ENCODE data around the gene CASD1. TPM values are rescaled to one million over a fixed set of nuclear protein-coding genes. Genes with fewer than 3 reads are reported as not detected.

CASD1 gene
- total RNA-seq, 1 donor from 2014 or later, result 11.6 TPM

DNA sequence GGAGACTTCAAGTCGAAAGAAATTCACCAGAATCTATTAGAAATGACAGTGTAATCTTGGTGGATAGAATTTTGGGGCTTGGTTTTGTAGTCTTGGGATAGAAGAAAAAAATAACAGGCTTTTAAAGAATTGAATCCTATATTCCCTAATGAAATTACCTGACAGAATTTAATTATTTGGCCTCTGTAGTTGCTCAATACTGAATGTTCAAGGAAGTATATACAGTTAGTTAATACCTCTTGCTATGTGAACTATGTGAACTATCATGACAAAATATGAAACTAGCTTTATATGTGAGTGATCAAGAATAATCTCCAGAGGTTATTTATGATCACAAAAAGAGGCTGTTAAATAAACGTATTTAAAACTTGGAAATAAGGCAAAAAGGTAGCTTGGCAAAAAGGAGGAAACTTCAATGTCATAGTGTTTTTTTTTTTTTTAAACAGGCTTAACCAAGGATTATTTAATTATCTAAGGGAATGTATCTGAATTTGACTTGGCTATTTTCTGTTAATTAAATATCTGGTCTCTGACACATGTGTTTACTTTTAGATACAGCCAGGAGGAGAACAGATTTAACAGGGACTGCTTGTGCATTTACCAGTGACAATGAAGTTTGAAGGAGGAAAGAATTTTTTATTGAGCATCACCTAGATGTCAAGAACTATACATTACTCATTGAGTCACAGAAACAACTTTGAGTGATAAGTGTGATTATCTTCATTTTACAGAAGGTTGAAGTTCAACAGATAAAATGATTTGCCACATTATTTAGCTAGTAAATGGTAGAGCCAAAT, 11.5 kb upstream of the CASD1 start:
- DNase-seq (ENCODE audit: low read depth), result no peak
- H3K4me3 ChIP-seq (ENCODE audit: low read depth, low read length), result no peak overlapping the region
- TF ChIP-seq, protein P1, sequence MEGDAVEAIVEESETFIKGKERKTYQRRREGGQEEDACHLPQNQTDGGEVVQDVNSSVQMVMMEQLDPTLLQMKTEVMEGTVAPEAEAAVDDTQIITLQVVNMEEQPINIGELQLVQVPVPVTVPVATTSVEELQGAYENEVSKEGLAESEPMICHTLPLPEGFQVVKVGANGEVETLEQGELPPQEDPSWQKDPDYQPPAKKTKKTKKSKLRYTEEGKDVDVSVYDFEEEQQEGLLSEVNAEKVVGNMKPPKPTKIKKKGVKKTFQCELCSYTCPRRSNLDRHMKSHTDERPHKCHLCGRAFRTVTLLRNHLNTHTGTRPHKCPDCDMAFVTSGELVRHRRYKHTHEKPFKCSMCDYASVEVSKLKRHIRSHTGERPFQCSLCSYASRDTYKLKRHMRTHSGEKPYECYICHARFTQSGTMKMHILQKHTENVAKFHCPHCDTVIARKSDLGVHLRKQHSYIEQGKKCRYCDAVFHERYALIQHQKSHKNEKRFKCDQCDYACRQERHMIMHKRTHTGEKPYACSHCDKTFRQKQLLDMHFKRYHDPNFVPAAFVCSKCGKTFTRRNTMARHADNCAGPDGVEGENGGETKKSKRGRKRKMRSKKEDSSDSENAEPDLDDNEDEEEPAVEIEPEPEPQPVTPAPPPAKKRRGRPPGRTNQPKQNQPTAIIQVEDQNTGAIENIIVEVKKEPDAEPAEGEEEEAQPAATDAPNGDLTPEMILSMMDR (conservative IDR thresholded peaks at IDR 0.05; ENCODE audit: low read depth, low read length), result no peak

DNA sequence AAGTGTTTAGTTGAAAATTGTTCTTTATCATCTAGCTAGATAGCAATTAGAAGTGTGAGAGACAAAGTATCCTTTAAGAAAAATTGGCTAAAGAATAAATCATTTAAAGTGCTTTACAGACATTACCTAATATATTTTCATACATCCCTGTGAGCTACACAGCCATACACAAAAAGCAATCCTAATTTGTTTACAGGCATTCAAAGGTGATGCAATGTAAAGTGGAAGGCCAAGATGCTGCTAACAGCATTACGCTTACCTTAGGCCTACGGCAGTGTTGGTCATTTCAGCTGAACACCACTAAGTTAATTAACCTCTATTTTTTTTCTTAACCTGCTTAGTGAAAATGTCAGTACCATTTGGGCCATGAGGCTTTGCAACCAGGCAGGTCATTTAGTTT, 10.7 kb upstream of the CASD1 start:
- no peak overlapping the region for H3K4me3 ChIP-seq (ENCODE audit: low read depth, low read length)
- TF ChIP-seq, protein P1 (conservative IDR thresholded peaks at IDR 0.05; ENCODE audit: low read depth, low read length), result no peak
- no peak for DNase-seq (ENCODE audit: low read depth)

DNA sequence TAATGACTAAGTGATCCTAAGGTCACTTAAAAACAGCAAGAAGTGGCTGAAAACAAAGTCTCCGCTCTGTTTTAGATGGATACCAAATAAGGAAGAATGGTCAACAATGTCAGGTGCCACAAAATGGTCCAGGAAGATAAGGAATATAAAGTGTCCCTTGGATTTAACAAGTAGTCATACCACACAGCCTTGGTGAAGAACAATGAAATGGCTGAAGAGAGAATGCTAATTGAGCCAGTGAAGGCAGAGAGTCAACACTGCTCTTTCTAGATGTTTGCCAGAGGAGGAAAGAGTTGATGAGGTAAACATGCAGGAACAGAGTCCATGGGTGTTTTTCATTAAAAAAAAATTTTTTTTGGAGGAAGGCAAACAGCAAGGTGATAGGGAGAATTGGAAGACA, 2.1 kb upstream of the CASD1 start:
- DNase-seq (ENCODE audit: low read depth), result no peak
- TF ChIP-seq, protein P1 (conservative IDR thresholded peaks at IDR 0.05; ENCODE audit: low read depth, low read length), result no peak
- H3K4me3 ChIP-seq (ENCODE audit: low read depth, low read length), result no peak overlapping the region

DNA sequence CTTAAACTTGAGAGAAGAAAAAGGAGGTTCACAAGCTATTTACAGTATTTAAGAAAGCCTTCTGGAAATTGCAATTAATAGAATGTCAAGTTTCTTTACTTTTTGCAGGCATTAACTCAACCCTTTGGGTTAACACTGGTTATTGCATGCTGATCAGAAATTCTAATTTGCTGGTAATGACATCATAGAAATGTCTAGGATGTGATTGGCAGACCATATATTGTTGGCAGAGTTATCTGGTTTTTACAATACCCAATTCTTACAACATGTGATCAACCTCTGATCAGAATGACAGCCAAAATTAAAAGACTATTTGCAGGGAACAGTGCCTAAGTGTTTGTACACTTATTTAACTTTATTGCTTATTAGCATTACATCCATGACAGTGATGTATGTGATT, 1.6 kb upstream of the CASD1 start:
- no peak for DNase-seq (ENCODE audit: low read depth)
- no peak overlapping the region for H3K4me3 ChIP-seq (ENCODE audit: low read depth, low read length)
- TF ChIP-seq, protein P1 (conservative IDR thresholded peaks at IDR 0.05; ENCODE audit: low read depth, low read length), result no peak

DNA sequence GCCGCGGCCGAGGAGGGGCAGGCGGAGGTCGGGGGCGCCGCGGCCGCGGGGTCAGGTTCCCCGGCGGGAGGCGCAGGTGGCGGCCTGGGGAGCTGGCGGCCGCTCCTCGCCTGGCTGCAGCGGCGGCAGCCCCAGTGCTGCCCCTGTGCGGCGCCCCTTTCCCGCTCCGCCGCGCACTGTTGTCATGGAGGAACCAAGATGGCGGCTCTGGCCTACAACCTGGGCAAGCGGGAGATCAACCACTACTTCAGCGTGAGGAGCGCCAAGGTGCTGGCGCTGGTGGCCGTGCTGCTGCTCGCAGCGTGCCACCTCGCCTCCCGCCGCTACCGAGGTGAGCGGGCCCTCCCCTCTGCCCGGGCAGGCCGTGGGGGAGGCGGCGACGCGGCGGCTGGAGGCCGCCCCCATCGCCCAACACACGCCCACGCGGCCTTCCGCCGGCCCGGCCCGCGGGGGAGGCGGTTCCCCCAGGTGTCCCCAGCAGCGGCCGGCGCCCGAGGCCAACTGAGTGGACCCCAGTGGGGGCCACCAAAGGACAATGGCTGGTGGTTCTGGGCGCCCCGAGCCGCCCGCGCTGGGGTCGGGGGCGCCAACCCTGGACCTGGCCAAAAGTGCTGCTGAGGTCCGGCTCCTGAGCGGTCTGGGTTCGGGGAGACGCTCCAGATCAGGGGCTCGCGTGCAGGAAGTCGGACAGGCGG, 425 bp downstream of the CASD1 start:
- TF ChIP-seq, protein P1 (conservative IDR thresholded peaks at IDR 0.05; ENCODE audit: low read depth, low read length), result no peak
- no peak for DNase-seq (ENCODE audit: low read depth)
- H3K4me3 ChIP-seq (ENCODE audit: low read depth, low read length), result peak overlapping the region; percentile 79

DNA sequence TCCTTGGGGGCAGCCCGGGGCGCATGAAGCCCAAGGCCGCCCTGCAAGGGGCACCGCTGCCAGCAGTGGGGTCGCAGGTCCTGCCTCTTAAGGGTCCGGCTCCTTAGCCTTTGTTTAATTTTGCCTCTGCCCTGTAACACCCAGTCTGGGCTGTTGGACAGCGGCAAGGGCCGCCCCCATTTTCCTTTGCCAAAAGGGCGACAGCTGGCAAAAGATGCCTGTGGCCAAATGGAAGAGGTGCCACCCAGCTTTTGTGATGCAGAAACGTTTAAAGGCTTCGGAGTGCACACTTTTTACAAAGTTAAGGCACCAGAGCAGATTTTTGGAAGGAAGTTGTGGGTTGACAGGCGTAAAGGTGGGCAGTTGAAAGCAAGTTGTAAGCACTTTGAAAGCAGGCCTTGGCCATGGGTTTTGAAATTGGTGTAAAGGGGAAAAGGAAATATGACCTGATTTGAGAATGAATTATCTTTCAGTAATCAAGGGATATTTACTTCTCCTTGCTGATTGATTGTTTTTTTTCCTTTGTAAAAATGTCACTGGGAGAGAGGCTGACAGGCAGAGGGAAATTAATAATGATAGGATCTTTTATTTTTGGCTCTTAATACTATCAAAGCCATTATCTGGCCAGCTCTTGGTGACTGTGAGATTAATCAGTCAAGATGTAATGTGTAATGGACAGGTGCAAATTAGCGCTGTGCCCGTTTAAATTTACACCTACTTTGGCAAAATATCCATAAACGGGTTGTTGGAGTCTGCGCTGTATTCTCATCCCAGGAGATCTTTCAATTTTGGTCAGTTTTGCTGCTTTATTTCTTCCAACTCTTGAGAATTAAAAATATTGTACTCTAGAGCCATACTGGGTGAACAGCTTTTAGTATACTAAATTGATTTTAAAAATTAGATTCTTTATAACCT, 1.2 kb downstream of the CASD1 start:
- no peak for DNase-seq (ENCODE audit: low read depth)
- peak overlapping the region; percentile 79 for H3K4me3 ChIP-seq (ENCODE audit: low read depth, low read length)
- TF ChIP-seq, protein P1 (conservative IDR thresholded peaks at IDR 0.05; ENCODE audit: low read depth, low read length), result no peak

All from epithelial cell of proximal tubule (primary cell).